H1 (cell line): ENCODE data around the gene SPACDR. TPM values are rescaled to one million over a fixed set of nuclear protein-coding genes. Genes with fewer than 3 reads are reported as not detected.

Experiments
- CTCF ChIA-PET: fragments of 300-600 bp; sonication (Branson Sonifier 250); formaldehyde crosslinking; loops from one replicate; lab custom pipeline; 2021; ENCODE audit not compliant: partially characterized antibody; lab: Charles Lee
- POLR2A ChIA-PET: fragments of 300-600 bp; sonication (Branson Sonifier 250); formaldehyde crosslinking; loops from one replicate; lab custom pipeline; 2021; ENCODE audit warnings: inconsistent platforms; ENCODE audit not compliant: partially characterized antibody; lab: Charles Lee
- DNase-seq, 2 experiments: peaks; one replicate each; pipeline versions ENCODE4 v3.0.0 to v3.0.0-alpha.2; 2010 to 2022; ENCODE audit warnings: low spot score in 2 of 2, low read depth in 1 of 2, mixed read lengths in 1 of 2
- FAIRE-seq: peaks from 2 replicates; lab custom pipeline; 2011; peaks lifted over from hg19 to GRCh38; lab: Jason Lieb, UNC
- H2AFZ ChIP-seq: 2 replicates; pipeline ENCODE4 v1.8.1; 2012; ENCODE audit warnings: low read length, inconsistent platforms
- H2AK5ac ChIP-seq: 2 replicates; pipeline ENCODE4 v1.6.1; 2013; ENCODE audit warnings: low read depth, low read length
- H2BK120ac ChIP-seq: replicated peaks from 2 replicates; pipeline ENCODE3; 2013; ENCODE audit warnings: low read depth, low read length, inconsistent platforms
- H2BK12ac ChIP-seq: 2 replicates; pipeline ENCODE4 v1.6.1; 2013; ENCODE audit warnings: low read depth, low read length
- H2BK15ac ChIP-seq: 2 replicates; pipeline ENCODE4 v1.6.1; 2013; ENCODE audit warnings: low read length
- H2BK20ac ChIP-seq: 2 replicates; pipeline ENCODE4 v1.6.1; 2013; ENCODE audit warnings: low read length
- H2BK5ac ChIP-seq: 2 replicates; pipeline ENCODE4 v1.6.1; 2013; ENCODE audit warnings: low read depth, low read length
- H3K14ac ChIP-seq: 2 replicates; pipeline ENCODE4 v1.6.1; 2013; ENCODE audit warnings: inconsistent platforms; ENCODE audit not compliant: insufficient read length
- H3K18ac ChIP-seq: 2 replicates; pipeline ENCODE4 v1.6.1; 2013; ENCODE audit warnings: low read length; ENCODE audit errors: extremely low read depth
- H3K23ac ChIP-seq: 2 replicates; pipeline ENCODE4 v1.6.1; 2013; ENCODE audit warnings: inconsistent platforms; ENCODE audit not compliant: insufficient read length
- H3K23me2 ChIP-seq: 2 replicates; pipeline ENCODE4 v1.6.1; 2013; ENCODE audit warnings: low read depth, low read length
- H3K27ac ChIP-seq: 2 replicates; pipeline ENCODE4 v1.6.1; 2011; ENCODE audit warnings: low read depth, low read length, inconsistent platforms
- H3K27me3 ChIP-seq, 4 experiments: replicated peaks in 1 of 4; 1 replicate in 1 of 4; 2 replicates in 3 of 4; pipeline versions ENCODE4 v1.6.1 to v1.8.1; 2011 to 2013; ENCODE audit warnings: low read length in 3 of 4, mild to moderate bottlenecking in 3 of 4, inconsistent platforms in 2 of 4, mixed read lengths in 2 of 4, moderate library complexity in 1 of 4; ENCODE audit not compliant: control insufficient read depth in 3 of 4, insufficient read depth in 3 of 4; ENCODE audit errors: extremely low read depth in 1 of 4
- H3K36me3 ChIP-seq, 4 experiments: 2 replicates each; pipeline versions ENCODE4 v1.6.1 to v1.8.1; 2011 to 2013; ENCODE audit warnings: mild to moderate bottlenecking in 4 of 4, low read length in 3 of 4, moderate library complexity in 2 of 4, control low read depth in 1 of 4, inconsistent platforms in 1 of 4; ENCODE audit not compliant: insufficient read depth in 4 of 4, control insufficient read depth in 2 of 4
- H3K4ac ChIP-seq: replicated peaks from 2 replicates; pipeline ENCODE3; 2013; ENCODE audit warnings: low read length, low read depth, mixed read lengths, inconsistent platforms; ENCODE audit not compliant: insufficient read length
- H3K4me1 ChIP-seq, 4 experiments: replicated peaks in 1 of 4; 1 replicate in 1 of 4; 2 replicates in 3 of 4; pipeline versions ENCODE4 v1.6.1 to v1.8.1; 2011 to 2013; ENCODE audit warnings: low read length in 3 of 4, inconsistent platforms in 2 of 4, mixed read lengths in 1 of 4; ENCODE audit not compliant: insufficient read depth in 4 of 4, control insufficient read depth in 3 of 4
- H3K4me2 ChIP-seq, 2 experiments: 2 replicates each; pipeline versions ENCODE4 v1.6.1 to v1.8.1; 2011 to 2013; ENCODE audit warnings: low read depth in 2 of 2, low read length in 2 of 2, control low read depth in 1 of 2, inconsistent platforms in 1 of 2, mild to moderate bottlenecking in 1 of 2; ENCODE audit not compliant: insufficient read depth in 1 of 2
- H3K4me3 ChIP-seq, 4 experiments: fragments of 200-600, 300-600 bp in 1 of 4; sonication (generic), shearing (Covaris generic), sonication (Bioruptor Twin) in 1 of 4; 2 replicates each; pipeline versions ENCODE4 v1.5.1 to v1.8.1; 2011 to 2016; ENCODE audit warnings: low read length in 4 of 4, low read depth in 3 of 4, control low read depth in 2 of 4, inconsistent platforms in 2 of 4, mild to moderate bottlenecking in 2 of 4, mixed read lengths in 1 of 4, moderate library complexity in 1 of 4; ENCODE audit not compliant: insufficient read depth in 2 of 4; ENCODE audit errors: extremely low read depth in 1 of 4
- H3K56ac ChIP-seq: replicated peaks from 2 replicates; pipeline ENCODE3; 2013; ENCODE audit warnings: low read depth, mild to moderate bottlenecking, mixed read lengths, low read length, inconsistent platforms; ENCODE audit not compliant: insufficient read length
- H3K79me1 ChIP-seq: 2 replicates; pipeline ENCODE4 v1.6.1; 2013; ENCODE audit warnings: low read depth, low read length, control low read depth
- H3K79me2 ChIP-seq, 2 experiments: 2 replicates each; pipeline versions ENCODE4 v1.6.1 to v1.8.1; 2012 to 2013; ENCODE audit warnings: low read length in 2 of 2, mild to moderate bottlenecking in 2 of 2, inconsistent platforms in 1 of 2; ENCODE audit not compliant: insufficient read depth in 2 of 2, control insufficient read depth in 1 of 2
- H3K9ac ChIP-seq, 4 experiments: replicated peaks in 1 of 4; 1 replicate in 1 of 4; 2 replicates in 3 of 4; pipeline versions ENCODE4 v1.6.1 to v1.8.1; 2011 to 2013; ENCODE audit warnings: low read depth in 3 of 4, low read length in 3 of 4, control low read depth in 2 of 4, mild to moderate bottlenecking in 2 of 4, moderate library complexity in 2 of 4, inconsistent platforms in 1 of 4; ENCODE audit errors: extremely low read depth in 1 of 4
- H3K9me3 ChIP-seq, 2 experiments: 2 replicates each; pipeline versions ENCODE4 v1.6.1 to v1.8.1; 2012 to 2013; ENCODE audit warnings: mild to moderate bottlenecking in 2 of 2, moderate library complexity in 2 of 2, control low read depth in 1 of 2, inconsistent platforms in 1 of 2, low read depth in 1 of 2, low read length in 1 of 2, mixed read lengths in 1 of 2; ENCODE audit not compliant: insufficient read depth in 2 of 2
- H4K20me1 ChIP-seq, 2 experiments: replicated peaks in 1 of 2; 2 replicates each; pipeline versions ENCODE3 to v1.8.1; 2011 to 2013; ENCODE audit warnings: inconsistent platforms in 2 of 2, low read length in 2 of 2, mild to moderate bottlenecking in 1 of 2; ENCODE audit not compliant: insufficient read depth in 2 of 2, control insufficient read depth in 1 of 2
- H4K5ac ChIP-seq: 2 replicates; pipeline ENCODE4 v1.6.1; 2013; ENCODE audit warnings: low read length, low read depth, mixed read lengths, inconsistent platforms; ENCODE audit not compliant: insufficient read length
- H4K8ac ChIP-seq: 2 replicates; pipeline ENCODE4 v1.8.0; 2013; ENCODE audit warnings: mild to moderate bottlenecking, moderate library complexity, low read length, inconsistent platforms; ENCODE audit not compliant: insufficient read depth; ENCODE audit errors: extremely low read depth
- H4K91ac ChIP-seq: replicated peaks from 2 replicates; pipeline ENCODE3; 2013; ENCODE audit warnings: low read length, mixed read lengths, inconsistent platforms; ENCODE audit not compliant: insufficient read length
- CHD2 ChIP-seq: IDR thresholded peaks from 2 replicates; pipeline ENCODE4 v1.6.1; 2012; ENCODE audit warnings: low read length, improper control_type of control experiment
- CREB1 ChIP-seq: IDR thresholded peaks from 2 replicates; pipeline ENCODE4 v1.6.1; 2012; ENCODE audit warnings: inconsistent platforms
- HDAC2 ChIP-seq, 2 experiments: fragments of 300-600 bp in 1 of 2; sonication (generic) in 1 of 2; IDR thresholded peaks; 2 replicates each; pipeline ENCODE4 v1.6.1; 2011 to 2012; ENCODE audit warnings: low read depth in 2 of 2, low read length in 2 of 2, mild to moderate bottlenecking in 2 of 2, moderate library complexity in 2 of 2, borderline replicate concordance in 1 of 2, inconsistent platforms in 1 of 2
- JUND ChIP-seq: IDR thresholded peaks from 2 replicates; pipeline ENCODE4 v1.6.1; 2011; ENCODE audit warnings: mild to moderate bottlenecking, improper control_type of control experiment, low read length
- NRF1 ChIP-seq: IDR thresholded peaks from 2 replicates; pipeline ENCODE4 v1.6.1; 2011; ENCODE audit warnings: mild to moderate bottlenecking, low read depth, low read length, improper control_type of control experiment
- POLR2AphosphoS5 ChIP-seq: IDR thresholded peaks from 2 replicates; pipeline ENCODE4 v1.6.1; 2011; ENCODE audit warnings: low read depth, low read length
- POU5F1 ChIP-seq: IDR thresholded peaks from 2 replicates; pipeline ENCODE4 v1.6.1; 2011; ENCODE audit warnings: low read depth, mild to moderate bottlenecking, low read length, moderate library complexity
- RXRA ChIP-seq: IDR thresholded peaks from 2 replicates; pipeline ENCODE4 v1.6.1; 2011; ENCODE audit warnings: low read depth, mild to moderate bottlenecking, low read length, moderate library complexity; ENCODE audit not compliant: insufficient read depth
- SIX5 ChIP-seq: IDR thresholded peaks from 2 replicates; pipeline ENCODE4 v1.6.1; 2011; ENCODE audit warnings: mild to moderate bottlenecking, low read depth, low read length
- SP2 ChIP-seq: IDR thresholded peaks from 2 replicates; pipeline ENCODE4 v1.6.1; 2012; ENCODE audit warnings: mild to moderate bottlenecking, low read length, inconsistent platforms
- TAF1 ChIP-seq: IDR thresholded peaks from 2 replicates; pipeline ENCODE4 v1.6.1; 2011; ENCODE audit warnings: mild to moderate bottlenecking, low read depth, low read length
- TAF7 ChIP-seq: optimal IDR thresholded peaks from 2 replicates; pipeline ENCODE3; 2011; ENCODE audit warnings: low read depth, mild to moderate bottlenecking, inconsistent platforms, low read length, moderate library complexity, borderline replicate concordance
- WGBS, 2 experiments: shearing (Covaris generic) in 1 of 2; methylation state at CpG; one replicate each; pipeline versions ENCODE4 v1.1.6 to v1.1.7; 2013 to 2015; ENCODE audit warnings: low lambda C conversion rate in 2 of 2, mixed read lengths in 2 of 2, inconsistent platforms in 1 of 2, low coverage in 1 of 2, missing lambda C conversion rate in 1 of 2; ENCODE audit not compliant: insufficient replicate concordance in 2 of 2, insufficient coverage in 1 of 2, insufficient read length in 1 of 2; ENCODE audit errors: extremely low coverage in 1 of 2, missing lambda C conversion rate in 1 of 2; 5-methylcytosine and 5-hydroxymethylcytosine counted together
- polyA plus RNA-seq, 7 experiments: library from polyadenylated mRNA; depleted of rRNA in 3 of 7; stranded (reverse) in 5 of 7; unstranded in 2 of 7; fragments of >200 nt in 5 of 7; fragments of 200-250 nt in 2 of 7; gene quantifications; 1 replicate in 5 of 7; 2 replicates in 1 of 7; 4 replicates in 1 of 7; pipeline versions ENCODE4 v1.2.1 to v1.2.3, GENCODE V29; 2011 to 2013; ENCODE audit warnings: missing spikeins in 2 of 7, mixed read lengths in 2 of 7
- total RNA-seq: library from RNA; stranded (reverse); fragmentation: NEBNext Ultra II Directional; extraction: Animal tissue kit (Norgen Biotek cat#: 25700); gene quantifications from 2 replicates; pipeline ENCODE4 v1.2.1, GENCODE V29; 2021
- TF ChIP-seq, protein P1 (sequence below): IDR thresholded peaks from 2 replicates; pipeline ENCODE4 v1.6.1; 2012; ENCODE audit warnings: inconsistent platforms

Gene SPACDR
- total and polyA plus RNA-seq, 2 of the 8 experiments (the other 6 are each of a cell fraction or from before 2014, with no cell fraction given): 0.26 TPM; not detected in 1

DNA sequence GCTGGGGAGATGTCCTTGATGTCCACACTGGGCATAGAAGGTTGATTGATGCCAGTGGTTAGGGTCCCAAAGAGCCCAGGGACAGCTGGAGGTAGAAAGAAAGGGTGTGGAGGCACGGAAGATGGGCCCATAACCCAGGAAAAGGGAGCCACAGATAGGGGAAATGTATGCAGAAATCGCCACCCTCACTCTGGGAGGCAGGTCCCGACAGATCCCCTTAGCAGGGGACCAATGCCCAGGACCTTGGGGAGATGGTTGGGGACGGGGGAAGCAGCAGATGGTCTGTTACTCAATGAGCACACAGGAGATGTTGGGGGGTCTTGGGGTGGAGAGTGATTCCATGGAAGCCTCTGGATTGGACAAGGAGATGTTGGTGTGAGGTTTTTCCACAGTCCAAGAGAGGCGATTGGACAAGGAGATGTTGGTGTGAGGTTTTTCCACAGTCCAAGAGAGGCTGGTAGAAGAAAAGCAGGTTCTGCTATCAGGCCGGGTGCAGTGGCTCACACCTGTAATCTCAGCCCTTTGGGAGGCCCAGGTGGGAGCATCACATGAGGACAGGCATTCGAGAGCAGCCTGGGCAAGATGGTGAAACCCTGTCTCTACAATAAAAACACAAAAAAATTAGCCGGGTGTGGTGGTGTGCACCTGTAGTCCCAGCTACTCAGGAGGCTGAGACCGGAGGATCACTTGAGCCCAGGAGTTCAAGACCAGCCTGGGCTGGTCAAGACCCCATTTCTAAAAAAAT lies 20.8 kb downstream of the SPACDR start:
- FAIRE-seq: no peak
- no peak for TF ChIP-seq POU5F1
- TF ChIP-seq POLR2AphosphoS5: no peak
- TF ChIP-seq JUND: no peak
- TF ChIP-seq RXRA: no peak
- no peak for TF ChIP-seq CREB1
- no peak for TF ChIP-seq HDAC2 (IDR thresholded peaks at IDR 0.05; ENCODE audit: borderline replicate concordance in 1 of 2, low read depth in 2 of 2, low read length in 2 of 2)
- no peak for TF ChIP-seq TAF7
- TF ChIP-seq SP2: no peak
- TF ChIP-seq, protein P1, sequence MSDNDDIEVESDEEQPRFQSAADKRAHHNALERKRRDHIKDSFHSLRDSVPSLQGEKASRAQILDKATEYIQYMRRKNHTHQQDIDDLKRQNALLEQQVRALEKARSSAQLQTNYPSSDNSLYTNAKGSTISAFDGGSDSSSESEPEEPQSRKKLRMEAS: no peak
- no peak for TF ChIP-seq NRF1
- TF ChIP-seq CHD2: no peak
- TF ChIP-seq TAF1: no peak
- no peak for TF ChIP-seq SIX5

More for the DNA sequence above, 20.8 kb downstream of the SPACDR start:
- no peak overlapping the region for H4K5ac ChIP-seq
- H2BK20ac ChIP-seq: no peak overlapping the region
- ChIA-PET POLR2A (interaction anchor here (0.9 to 6.2 kb wide), 3 partner anchors 7 to 36 kb away, joined by 4 to 62 read pairs (median 39); partner anchors contain the start of genes MEPCE, PPP1R35, TSC22D4 and ZCWPW1), CTCF (interaction anchor here (0.6 to 5.0 kb wide), 6 partner anchors 12 to 271 kb away, joined by 3 to 53 read pairs (median 8); no protein-coding TSS in a partner anchor)
- 0 out of 2 replicates have a peak overlapping the region, but pooled peaks have one; percentile 61 for H2BK15ac ChIP-seq
- no peaks in the 10 kb centered on the region for H3K27me3 ChIP-seq
- DNase-seq: no peak
- no peaks in the 10 kb centered on the region for H3K36me3 ChIP-seq
- no peak overlapping the region for H3K4ac ChIP-seq
- H3K27ac ChIP-seq: no peak overlapping the region
- H4K8ac ChIP-seq: no peak overlapping the region
- H3K23me2 ChIP-seq: no peaks in the 10 kb centered on the region
- no peak overlapping the region for H2AK5ac ChIP-seq
- no peak overlapping the region for H3K14ac ChIP-seq
- H2AFZ ChIP-seq: no peak overlapping the region
- H3K56ac ChIP-seq: no peak overlapping the region
- no peak overlapping the region for H3K23ac ChIP-seq
- no peaks in the 10 kb centered on the region for H3K79me2 ChIP-seq
- no peaks in the 10 kb centered on the region for H4K20me1 ChIP-seq
- 86% methylated on average over 9 of the region's 9 CpGs; no CpG with 5 or more reads in 1 of the 2 experiments for WGBS, 2 experiments
- no peak overlapping the region for H4K91ac ChIP-seq
- H3K18ac ChIP-seq: peak overlapping the region; percentile 19; the same call in 1 of the 2 replicates
- H3K9ac ChIP-seq: no peak overlapping the region; a peak in 1 of 7 replicates
- no peaks in the 10 kb centered on the region for H3K9me3 ChIP-seq
- H3K79me1 ChIP-seq: no peaks in the 10 kb centered on the region
- no peak overlapping the region for H3K4me2 ChIP-seq
- H3K4me1 ChIP-seq: peaks cover 0 to 5% (median 2%) of the 10 kb centered on the region in 4 experiments; a peak in 3 of 7 replicates
- H3K4me3 ChIP-seq: no peak overlapping the region
- no peak overlapping the region for H2BK120ac ChIP-seq
- H2BK12ac ChIP-seq: no peak overlapping the region
- H2BK5ac ChIP-seq: no peak overlapping the region
